Cerebellar nuclear complex (tissue), 1 donor: ENCODE measurements around the gene GRIN3B.

Source experiments
- DNase-seq, 2 experiments: peaks; one replicate each; lab custom pipeline; 2025; lab: John Stamatoyannopoulos, UW

GRIN3B gene

GRCh38 chr19:1007399-1008251 is 7.4 kb downstream of the GRIN3B start:
- DNase-seq: no peak

GRCh38 chr19:1008268-1009040 is 8.2 kb downstream of the GRIN3B start:
- no peak for DNase-seq

- DNase-seq: no peak
Observed at GRCh38 chr19:1009041-1009980, 9.1 kb downstream of the GRIN3B start.

DNA sequence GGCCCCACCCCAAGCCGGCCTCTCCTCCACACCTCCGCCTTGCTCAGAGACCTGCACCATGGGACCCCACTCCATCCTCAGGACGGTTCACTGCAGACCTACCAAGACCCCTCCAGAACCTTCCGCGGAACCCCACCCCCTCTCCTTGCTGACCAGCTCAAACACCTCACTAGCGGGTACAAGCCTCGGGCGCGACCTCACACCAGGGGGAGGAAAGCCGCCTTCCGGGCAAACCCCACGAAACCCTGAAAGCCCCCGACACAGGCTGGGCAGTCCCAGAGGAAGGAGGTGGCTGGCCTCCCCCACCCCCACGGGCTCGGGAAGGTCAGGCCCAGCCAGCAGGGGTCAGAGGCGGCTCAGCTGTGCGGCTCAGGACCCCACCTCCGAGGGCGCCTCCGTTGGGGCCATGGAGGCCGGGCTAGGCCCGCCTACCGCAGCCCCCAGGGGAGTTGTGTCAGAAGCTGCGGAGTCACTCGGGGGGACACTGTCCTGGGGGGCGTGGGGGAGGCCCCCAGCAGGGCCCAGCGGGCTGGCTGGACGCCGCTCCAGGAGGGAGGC is 9.8 kb downstream of the GRIN3B start:
- no peak for DNase-seq

GRCh38 chr19:1010586-1011510 is 10.6 kb downstream of the GRIN3B start:
- DNase-seq: no peak

DNA sequence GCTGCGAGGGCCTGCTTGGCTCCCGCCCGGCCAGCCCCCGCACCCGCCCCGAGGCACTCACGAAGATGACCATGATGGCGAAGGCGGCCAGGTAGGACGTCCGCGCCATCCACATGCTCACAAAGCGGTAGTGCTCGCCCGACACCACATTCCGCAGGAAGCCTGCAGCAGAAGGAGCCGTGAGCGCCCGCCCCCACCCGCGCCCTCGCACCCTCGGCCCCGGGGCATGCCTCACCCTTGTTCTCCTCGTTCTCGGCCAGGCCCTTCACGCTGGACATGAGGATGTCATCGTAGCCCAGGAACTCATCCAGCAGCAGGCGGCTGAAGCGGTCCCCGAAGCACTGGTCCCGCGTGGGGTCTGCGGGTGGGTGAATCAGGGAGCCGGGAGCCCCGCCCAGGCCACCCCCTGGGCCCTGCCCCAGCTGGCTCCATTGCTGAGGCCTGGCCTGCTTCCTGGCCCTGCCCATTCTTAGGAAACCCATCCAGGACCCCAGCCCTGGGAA is 11.7 kb downstream of the GRIN3B start:
- DNase-seq: no peak

GRCh38 chr19:1012334-1012733 is 12.1 kb downstream of the GRIN3B start:
- DNase-seq: no peak

DNA sequence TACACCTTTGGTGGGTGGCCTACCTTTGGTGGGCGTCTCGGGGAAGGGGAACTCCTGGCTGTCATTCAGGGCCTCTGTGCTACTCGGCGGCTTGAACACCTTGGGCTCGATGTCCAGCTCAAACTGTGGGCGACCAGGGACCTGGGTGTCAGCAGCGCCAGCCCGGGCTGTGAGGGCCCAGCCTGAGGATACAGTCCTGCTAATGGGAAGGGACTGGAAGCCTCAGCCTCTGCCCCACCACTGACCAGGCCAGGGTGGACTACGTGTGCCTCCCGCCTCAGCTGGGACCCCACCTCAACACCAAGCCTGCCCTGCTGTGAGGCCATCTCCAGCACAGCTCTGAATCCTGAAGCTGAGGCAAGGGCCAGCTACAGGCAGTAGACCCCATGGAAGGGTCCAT is 13.0 kb downstream of the GRIN3B start:
- DNase-seq: no peak

DNA sequence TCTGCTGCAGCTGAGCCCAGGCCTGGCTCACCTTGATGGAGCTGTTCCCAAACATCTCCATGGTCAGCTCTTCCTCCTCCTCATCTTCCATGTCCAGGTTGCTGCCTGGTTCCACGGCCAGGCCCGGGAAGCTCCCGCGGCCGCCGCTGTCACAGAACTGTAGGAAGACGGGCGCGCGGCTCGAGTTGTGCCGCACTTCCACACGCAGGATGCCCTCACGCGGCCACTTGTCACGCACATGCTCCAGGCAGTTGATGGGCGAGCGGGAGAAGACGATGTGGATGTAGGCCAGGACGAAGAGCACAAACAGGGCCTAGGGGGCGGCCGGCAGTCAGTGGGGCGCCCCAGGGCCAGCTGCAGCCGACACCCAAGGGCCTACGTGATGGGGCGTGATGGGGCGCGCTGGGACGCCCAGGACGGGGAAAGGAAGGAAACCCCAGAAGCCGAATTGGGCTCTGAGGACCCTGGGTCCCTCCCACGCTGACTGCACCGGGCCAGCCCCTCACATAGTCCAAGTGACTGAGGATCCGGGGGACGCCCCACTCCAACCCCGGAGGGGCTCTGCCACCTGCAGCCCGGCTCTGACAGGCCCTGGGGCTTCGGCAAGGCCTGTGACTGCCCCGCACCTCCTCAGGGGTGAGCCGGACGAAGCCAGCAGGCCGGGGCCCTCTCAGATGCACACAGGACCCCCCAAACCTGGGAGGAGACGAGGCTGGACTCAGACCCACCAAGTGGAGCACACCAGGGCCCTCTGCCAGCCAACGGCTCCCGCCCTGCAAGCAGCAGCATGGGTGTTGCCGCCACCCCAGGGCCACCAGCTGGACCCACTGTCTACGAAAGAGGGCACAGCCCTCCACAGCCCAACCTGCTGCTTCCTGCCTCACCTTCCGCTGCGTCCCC is 14.2 kb downstream of the GRIN3B start:
- no peak for DNase-seq

DNA sequence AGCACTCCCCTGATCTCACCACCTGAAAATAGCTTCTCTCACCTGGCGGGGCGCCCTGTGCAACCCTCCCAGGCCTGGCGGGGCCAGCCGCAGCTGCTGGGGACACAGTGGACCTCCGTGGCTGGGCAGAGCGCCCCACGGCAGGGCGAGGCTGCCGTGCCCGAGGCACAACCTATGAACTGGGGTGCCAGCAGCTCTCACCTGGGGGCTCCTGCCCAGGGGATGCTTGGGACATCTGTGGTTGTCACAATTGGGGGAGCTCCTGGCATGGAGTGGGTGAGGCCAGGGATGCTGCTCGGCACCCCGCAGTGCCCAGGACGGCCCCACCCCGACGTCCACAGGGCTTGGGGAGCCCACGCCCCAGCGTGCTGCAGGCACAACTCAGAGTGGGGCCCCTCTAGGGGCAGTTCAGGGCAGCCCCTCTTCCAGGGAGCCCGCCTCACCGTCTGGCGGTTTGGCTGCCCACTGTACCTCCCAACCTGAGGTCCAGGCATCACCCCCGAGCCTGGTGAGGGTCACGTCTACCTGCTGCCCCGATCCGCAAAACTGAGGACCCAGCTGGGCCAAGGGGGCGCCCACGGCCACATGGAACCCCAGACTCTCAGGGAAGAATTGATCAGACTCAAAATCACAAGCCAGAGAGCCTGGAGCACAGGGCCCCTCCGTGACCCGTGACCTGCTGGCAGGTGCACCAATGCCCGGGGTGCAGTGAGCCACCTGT is 15.0 kb downstream of the GRIN3B start:
- DNase-seq: no peak

DNA sequence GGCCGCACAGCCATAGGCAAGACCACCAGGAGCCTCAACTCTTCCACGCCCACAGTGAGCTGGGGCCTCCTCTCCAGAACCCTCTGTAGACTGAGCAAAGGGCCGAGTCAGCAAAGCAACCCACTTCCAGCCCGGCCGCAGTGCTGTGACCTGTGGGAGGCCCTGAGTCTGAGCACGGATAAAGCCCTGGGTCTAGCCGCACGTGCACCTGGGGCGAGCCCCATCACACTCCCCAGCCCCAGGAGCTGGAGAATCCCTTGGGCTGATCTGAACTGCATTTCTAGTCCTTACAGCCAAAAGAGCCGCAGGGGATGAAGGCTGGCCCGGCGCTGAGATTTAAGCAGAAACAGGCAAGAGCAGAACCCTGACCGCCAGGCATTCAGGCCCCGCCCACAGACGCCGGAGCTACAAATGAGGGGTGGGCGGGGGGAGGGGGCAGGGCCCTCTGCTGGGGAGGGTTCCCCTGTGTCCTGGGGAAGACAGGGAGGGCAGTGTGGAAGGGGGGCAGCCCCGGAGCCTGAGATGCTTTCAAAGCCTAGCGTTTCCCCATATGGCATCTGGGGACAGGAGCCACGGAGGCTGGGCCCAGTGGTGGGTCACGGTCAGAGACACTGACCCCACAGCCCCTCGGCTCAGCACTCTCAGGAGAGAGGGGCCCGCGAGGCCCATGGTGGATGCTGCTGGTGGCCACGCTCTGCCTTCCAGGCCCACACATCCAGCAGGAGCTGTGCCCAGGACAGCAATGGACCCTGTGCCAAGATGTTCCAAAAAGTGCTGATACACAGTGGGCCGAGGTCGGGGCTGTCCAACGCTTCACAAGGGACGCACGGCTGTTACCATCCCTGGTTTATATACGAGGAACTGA is 15.8 kb downstream of the GRIN3B start:
- no peak for DNase-seq

DNA sequence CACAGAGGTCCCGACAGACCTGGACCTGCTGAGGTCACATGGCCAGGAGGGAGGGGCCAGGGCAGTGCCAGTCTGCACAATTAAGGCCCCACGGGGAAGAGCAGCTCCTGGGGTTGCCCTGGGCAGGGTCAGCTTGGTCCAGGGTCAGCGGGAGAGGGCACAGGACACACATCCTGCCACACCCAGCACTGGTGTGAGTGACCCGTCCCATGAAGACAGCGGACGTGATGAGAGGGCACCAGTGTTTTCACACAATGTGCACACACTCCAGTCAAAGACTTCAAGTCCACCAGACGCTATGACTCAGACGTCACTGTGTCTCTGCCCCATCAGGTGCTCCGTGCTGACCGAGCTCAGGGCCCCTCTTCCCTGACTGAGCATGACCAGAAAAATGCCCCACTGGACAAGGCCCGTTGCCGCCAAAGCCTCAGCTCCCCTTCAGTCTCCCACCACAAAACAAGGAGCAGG is 16.5 kb downstream of the GRIN3B start:
- no peak for DNase-seq

DNA sequence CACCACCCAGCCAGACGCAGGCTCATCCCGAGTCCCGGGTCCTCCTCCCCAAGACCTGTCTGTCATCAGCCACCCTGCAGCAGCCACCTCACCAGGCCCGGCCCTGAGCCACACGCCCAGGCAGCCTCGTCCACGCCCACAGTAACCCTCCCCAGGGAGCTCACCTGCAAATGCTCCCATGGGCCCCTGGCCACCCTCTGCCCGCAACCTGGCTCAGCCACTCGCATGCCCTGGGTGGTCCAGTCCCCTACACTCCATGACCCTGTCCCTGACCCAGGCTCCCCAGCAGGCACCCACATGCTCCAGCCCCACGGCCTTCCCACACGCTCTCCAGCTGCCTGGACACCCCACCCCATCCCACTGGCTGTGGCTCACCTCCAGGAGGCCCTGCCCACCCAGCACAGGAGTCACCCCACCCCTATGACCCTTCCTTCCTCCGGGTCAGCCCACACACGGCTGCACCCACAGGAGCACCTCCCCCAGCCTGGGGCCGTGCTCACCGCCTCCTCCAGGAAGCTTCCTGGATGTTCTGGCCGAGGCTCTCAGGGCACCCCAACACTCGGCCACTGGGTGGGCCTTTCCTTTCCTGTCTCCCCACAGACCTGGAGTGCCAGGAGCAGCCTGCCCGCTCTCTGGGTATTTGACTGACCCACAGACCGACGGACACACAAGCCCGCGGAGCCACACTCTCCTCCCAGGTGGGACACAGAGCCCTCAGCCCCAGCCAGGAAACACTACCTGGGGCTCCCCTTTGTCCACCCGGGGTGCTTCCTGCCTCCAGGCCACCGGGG is 17.1 kb downstream of the GRIN3B start:
- no peak for DNase-seq

- DNase-seq: no peak
Observed at GRCh38 chr19:1017906-1018305, 17.7 kb downstream of the GRIN3B start.

DNA sequence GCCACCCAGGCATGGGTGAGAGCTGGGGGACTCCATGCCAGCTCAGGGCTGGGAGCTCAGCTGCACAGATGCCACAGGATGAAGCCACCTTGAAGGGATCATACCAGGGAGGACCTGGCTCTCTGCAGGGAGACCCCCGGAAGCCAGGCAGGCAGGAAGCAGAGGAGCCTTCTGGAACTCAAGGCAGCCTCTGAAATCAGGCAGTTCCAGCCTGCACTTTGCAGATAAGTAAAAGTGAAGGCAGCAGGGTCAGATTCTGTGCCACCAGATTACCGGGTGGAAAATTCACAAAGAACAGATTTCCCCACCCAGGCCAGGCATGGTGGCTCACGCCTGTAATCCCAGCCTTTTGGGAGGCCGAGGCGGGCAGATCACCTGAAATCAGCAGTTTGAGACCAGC is 18.2 kb downstream of the GRIN3B start:
- DNase-seq: no peak

DNA sequence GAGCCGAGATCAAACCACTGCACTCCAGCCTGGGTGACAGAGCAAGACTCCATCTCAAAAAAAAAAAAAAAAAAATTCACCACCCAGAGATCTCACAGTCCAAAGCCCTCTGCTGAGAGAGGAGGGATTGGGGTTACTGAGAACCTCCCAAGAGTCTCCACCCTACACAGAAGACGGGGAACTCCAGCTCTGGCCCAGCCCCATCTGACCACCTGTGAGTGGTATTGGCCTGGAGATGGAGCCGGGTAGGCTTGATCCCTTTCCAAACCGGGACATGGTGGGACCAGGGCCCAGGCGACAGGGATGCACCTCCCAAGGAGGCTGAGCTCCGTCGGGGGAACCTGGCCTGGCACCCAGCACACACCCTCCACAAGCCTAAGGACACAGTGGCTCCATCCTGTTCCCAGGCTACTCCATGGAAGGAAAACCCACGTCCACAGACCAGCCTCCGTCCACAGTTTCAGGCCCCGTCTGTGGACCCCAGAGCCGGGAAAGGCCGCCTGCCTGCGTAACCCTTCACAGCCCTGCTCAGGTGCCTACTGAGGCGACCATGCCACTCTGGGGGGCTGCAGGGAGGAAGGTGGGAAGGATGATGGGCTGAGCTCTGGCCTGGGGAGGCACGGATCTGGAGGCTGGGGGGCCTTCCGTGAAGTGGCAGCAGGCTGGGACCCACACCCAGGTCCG is 18.9 kb downstream of the GRIN3B start:
- no peak for DNase-seq
